Loucy (cell line): ENCODE data around the gene KCNK7.

Source experiments
- H2AFZ ChIP-seq: fragments of 200-600 bp; sonication (generic); 2 replicates; pipeline ENCODE4 v1.6.0; 2016; ENCODE audit warnings: antibody characterized with exemption, mild to moderate bottlenecking, low read length, moderate library complexity
- H3F3A ChIP-seq: fragments of 200-600 bp; 2 replicates; pipeline ENCODE4 v1.6.0; 2016; ENCODE audit warnings: antibody characterized with exemption, low read depth, mild to moderate bottlenecking
- H3K27me3 ChIP-seq: fragments of 200-600 bp; sonication (generic); 2 replicates; pipeline ENCODE4 v1.6.1; 2014; ENCODE audit warnings: low read length, mild to moderate bottlenecking; ENCODE audit not compliant: insufficient read depth, poor library complexity, severe bottlenecking
- H3K36me3 ChIP-seq: fragments of 200-600 bp; sonication (generic); 2 replicates; pipeline ENCODE4 v1.6.1; 2016; ENCODE audit warnings: low read length; ENCODE audit not compliant: insufficient read depth
- H3K4me1 ChIP-seq: fragments of 200-600 bp; sonication (generic); 2 replicates; pipeline ENCODE4 v1.5.1; 2014; ENCODE audit warnings: low read length, mild to moderate bottlenecking; ENCODE audit not compliant: insufficient read depth, poor library complexity, severe bottlenecking
- H3K4me2 ChIP-seq: fragments of 200-600 bp; sonication (generic); 2 replicates; pipeline ENCODE4 v1.6.0; 2014; ENCODE audit warnings: antibody characterized with exemption, low read length, low read depth, mild to moderate bottlenecking; ENCODE audit not compliant: poor library complexity, severe bottlenecking
- H3K4me3 ChIP-seq: fragments of 200-600 bp; sonication (generic); 2 replicates; pipeline ENCODE4 v1.5.1; 2014; ENCODE audit warnings: low read length, mild to moderate bottlenecking, mixed read lengths; ENCODE audit not compliant: poor library complexity, severe bottlenecking
- H3K79me2 ChIP-seq: fragments of 200-600 bp; sonication (generic); 2 replicates; pipeline ENCODE4 v1.6.1; 2014; ENCODE audit warnings: low read length; ENCODE audit not compliant: insufficient read depth
- H3K9ac ChIP-seq: fragments of 200-600 bp; sonication (generic); 2 replicates; pipeline ENCODE4 v1.6.0; 2014; ENCODE audit warnings: mild to moderate bottlenecking, low read depth, low read length, moderate library complexity; ENCODE audit not compliant: poor library complexity, severe bottlenecking
- H3K9me2 ChIP-seq: fragments of 200-600 bp; sonication (generic); replicated peaks from 2 replicates; pipeline ENCODE4 v1.6.1; 2016; ENCODE audit warnings: low read depth, low read length, mixed read lengths
- H3K9me3 ChIP-seq: fragments of 200-600 bp; sonication (generic); 2 replicates; pipeline ENCODE4 v1.6.1; 2014; ENCODE audit warnings: mild to moderate bottlenecking, antibody characterized with exemption, low read length, low read depth; ENCODE audit not compliant: insufficient read depth
- H4K20me1 ChIP-seq: fragments of 200-600 bp; sonication (generic); 2 replicates; pipeline ENCODE4 v1.6.0; 2014; ENCODE audit warnings: antibody characterized with exemption, low read length, mild to moderate bottlenecking; ENCODE audit not compliant: insufficient read depth, poor library complexity, severe bottlenecking
- EZH2phosphoT487 ChIP-seq: fragments of 200-600 bp; IDR thresholded peaks from 2 replicates; pipeline ENCODE4 v1.6.1; 2018; ENCODE audit warnings: antibody characterized with exemption, mild to moderate bottlenecking, moderate library complexity, borderline replicate concordance
- TF ChIP-seq, protein P1 (sequence below): fragments of 200-600 bp; sonication (generic); conservative IDR thresholded peaks from 2 replicates; pipeline ENCODE4 v1.5.1; 2014; ENCODE audit warnings: mild to moderate bottlenecking, antibody characterized with exemption, low read length

KCNK7 gene

DNA sequence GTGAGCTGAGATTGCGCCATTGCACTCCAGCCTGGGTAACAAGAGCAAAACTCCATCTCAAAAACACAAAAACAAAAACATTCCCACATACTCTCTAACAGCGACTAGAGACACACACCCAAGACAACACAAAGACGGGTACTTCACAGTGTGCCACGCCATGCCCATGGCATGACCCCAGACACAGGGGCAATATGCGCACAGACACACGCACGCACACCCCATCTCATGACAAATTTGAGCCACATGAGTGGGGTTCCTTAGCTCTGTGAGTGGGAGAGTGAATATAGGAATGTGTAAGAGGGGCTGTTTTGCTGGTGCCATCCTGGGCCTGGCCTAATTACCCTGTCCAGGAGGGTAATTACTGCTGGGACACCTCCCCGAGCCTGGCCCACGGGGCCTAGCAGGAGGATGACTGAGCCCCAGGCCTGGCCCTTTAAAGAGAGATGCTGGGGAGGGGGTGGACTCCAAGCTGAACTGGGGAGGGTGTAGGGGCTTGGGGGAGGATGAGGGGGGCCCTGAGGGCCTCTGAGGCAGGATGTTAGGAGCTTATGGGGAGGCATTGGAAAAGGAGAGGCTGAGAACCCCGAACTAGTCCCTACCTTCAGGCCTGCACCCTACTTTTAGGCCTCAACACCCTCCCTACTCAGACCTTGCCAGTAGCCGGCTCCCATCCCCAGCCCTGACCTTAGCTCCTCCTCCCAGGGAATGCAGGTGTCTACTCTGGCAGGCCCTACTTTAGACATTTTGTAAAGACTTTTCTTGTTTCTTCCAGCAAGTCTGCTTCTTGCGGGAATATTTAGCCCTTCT is 38.9 kb downstream of the KCNK7 start:
- H3K4me1 ChIP-seq, result peaks cover 37% of the 10 kb centered on the region
- H2AFZ ChIP-seq, result no peak overlapping the region
- no peaks in the 10 kb centered on the region for H3K79me2 ChIP-seq
- no peaks in the 10 kb centered on the region for H3K27me3 ChIP-seq
- H3K4me3 ChIP-seq, result no peak overlapping the region
- H3K36me3 ChIP-seq, result no peaks in the 10 kb centered on the region
- no peaks in the 10 kb centered on the region for H3F3A ChIP-seq
- no peaks in the 10 kb centered on the region for H3K9me3 ChIP-seq
- TF ChIP-seq, protein P1, sequence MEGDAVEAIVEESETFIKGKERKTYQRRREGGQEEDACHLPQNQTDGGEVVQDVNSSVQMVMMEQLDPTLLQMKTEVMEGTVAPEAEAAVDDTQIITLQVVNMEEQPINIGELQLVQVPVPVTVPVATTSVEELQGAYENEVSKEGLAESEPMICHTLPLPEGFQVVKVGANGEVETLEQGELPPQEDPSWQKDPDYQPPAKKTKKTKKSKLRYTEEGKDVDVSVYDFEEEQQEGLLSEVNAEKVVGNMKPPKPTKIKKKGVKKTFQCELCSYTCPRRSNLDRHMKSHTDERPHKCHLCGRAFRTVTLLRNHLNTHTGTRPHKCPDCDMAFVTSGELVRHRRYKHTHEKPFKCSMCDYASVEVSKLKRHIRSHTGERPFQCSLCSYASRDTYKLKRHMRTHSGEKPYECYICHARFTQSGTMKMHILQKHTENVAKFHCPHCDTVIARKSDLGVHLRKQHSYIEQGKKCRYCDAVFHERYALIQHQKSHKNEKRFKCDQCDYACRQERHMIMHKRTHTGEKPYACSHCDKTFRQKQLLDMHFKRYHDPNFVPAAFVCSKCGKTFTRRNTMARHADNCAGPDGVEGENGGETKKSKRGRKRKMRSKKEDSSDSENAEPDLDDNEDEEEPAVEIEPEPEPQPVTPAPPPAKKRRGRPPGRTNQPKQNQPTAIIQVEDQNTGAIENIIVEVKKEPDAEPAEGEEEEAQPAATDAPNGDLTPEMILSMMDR, result no peak
- no peak for TF ChIP-seq EZH2phosphoT487
- H3K9ac ChIP-seq, result no peak overlapping the region
- no peak overlapping the region for H3K4me2 ChIP-seq
- no peaks in the 10 kb centered on the region for H4K20me1 ChIP-seq
- no peaks in the 10 kb centered on the region for H3K9me2 ChIP-seq

DNA sequence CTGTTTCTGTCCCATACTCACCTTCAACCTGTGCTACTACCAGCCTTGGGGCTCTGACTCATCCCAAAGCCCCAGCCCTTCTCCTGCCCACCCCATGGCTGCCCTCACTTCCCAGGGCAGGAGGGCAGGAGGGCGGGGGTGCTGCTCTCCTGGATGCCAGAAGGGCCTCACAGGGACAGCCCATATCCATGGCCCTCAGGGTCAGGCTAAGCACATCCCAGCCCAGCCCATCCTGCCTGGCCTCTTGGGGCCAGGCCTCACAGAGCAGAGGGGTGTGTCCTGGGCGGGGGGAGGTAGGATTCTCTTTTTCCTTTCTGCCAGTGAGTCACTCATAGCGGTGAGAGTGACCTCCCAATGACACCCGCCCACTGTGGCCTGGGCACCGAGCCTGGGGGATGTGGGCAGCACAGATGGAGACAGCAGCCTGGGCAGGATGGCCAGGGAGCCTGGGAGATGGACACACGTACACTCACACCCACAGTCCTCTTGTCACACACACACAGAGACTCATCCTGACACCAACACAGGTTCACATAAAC is 39.8 kb downstream of the KCNK7 start:
- Histone ChIP-seq H3K27me3 (no peaks in the 10 kb centered on the region), H3K79me2 (no peaks in the 10 kb centered on the region), H3K9me2 (no peaks in the 10 kb centered on the region), H3K9me3 (no peaks in the 10 kb centered on the region), H3K9ac (no peak overlapping the region), H2AFZ (no peak overlapping the region), H3K4me2 (no peak overlapping the region), H3K4me3 (no peak overlapping the region), H3K36me3 (no peaks in the 10 kb centered on the region), H3K4me1 (peaks cover 41% of the 10 kb centered on the region), H3F3A (no peaks in the 10 kb centered on the region), H4K20me1 (no peaks in the 10 kb centered on the region)
- TF ChIP-seq EZH2phosphoT487, result no peak
- TF ChIP-seq, protein P1, result no peak

DNA sequence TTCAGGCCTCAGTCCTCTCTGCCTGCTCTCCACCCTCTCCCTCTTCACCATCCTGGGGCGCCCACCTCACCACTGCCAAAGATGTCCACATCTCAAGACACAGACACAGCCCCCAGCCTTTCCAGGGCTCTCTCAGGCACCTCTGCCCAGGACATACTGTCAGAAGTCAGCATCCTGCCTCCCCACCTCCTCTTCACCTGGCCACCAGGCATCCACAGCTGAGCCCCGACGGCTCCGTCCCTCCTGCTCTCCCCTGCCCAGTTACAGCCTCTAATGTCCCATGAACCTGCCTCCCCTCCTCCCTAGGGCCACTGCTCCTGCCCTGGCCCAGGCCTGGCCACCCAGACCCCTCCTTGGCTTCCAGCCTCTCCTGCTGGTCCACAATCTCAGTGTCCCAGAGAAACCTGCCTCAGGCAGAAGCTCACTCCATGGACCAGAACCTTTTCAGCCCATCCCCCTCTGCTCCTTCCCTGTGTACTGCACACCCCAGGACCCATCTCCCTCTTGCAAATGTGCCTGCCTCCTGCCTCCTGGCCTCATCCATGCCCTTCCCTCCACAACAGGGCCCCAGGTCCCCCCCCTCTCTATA is 40.7 kb downstream of the KCNK7 start:
- H2AFZ ChIP-seq, result no peak overlapping the region
- peak overlapping the region; percentile 60 for H3K4me2 ChIP-seq
- H3K4me3 ChIP-seq, result no peak overlapping the region
- no peak for TF ChIP-seq EZH2phosphoT487
- TF ChIP-seq, protein P1, result no peak
- H4K20me1 ChIP-seq, result no peaks in the 10 kb centered on the region
- H3K27me3 ChIP-seq, result no peaks in the 10 kb centered on the region
- peaks cover 41% of the 10 kb centered on the region for H3K4me1 ChIP-seq
- H3K79me2 ChIP-seq, result no peaks in the 10 kb centered on the region
- H3F3A ChIP-seq, result no peaks in the 10 kb centered on the region
- no peak overlapping the region for H3K9ac ChIP-seq
- no peaks in the 10 kb centered on the region for H3K9me2 ChIP-seq
- H3K36me3 ChIP-seq, result no peaks in the 10 kb centered on the region
- H3K9me3 ChIP-seq, result no peaks in the 10 kb centered on the region
